Astrocyte (in vitro differentiated cells and primary cell): Measurements from ENCODE around the gene CTSE. TPM values are rescaled to one million over a fixed set of nuclear protein-coding genes. Genes with fewer than 3 reads are reported as not detected.

Source experiments
- DNase-seq: peaks from one replicate; pipeline ENCODE4 v3.0.0-alpha.2; 2010; ENCODE audit warnings: low read depth
- FAIRE-seq: peaks from 2 replicates; lab custom pipeline; 2011; peaks lifted over from hg19 to GRCh38; lab: Jason Lieb, UNC
- H2AFZ ChIP-seq: 2 replicates; pipeline ENCODE4 v1.6.0; 2012; ENCODE audit warnings: low read depth, low read length, inconsistent platforms
- H3K27ac ChIP-seq: 2 replicates; pipeline ENCODE4 v1.5.1; 2011; ENCODE audit warnings: low read depth, low read length, inconsistent platforms
- H3K27me3 ChIP-seq: 2 replicates; pipeline ENCODE4 v1.6.0; 2011; ENCODE audit warnings: low read length, inconsistent platforms; ENCODE audit not compliant: insufficient read depth
- H3K36me3 ChIP-seq: 2 replicates; pipeline ENCODE4 v1.5.1; 2011; ENCODE audit warnings: low read length, inconsistent platforms; ENCODE audit not compliant: insufficient read depth
- H3K4me1 ChIP-seq: 2 replicates; pipeline ENCODE4 v1.5.1; 2011; ENCODE audit warnings: low read length, inconsistent platforms; ENCODE audit not compliant: insufficient read depth
- H3K4me2 ChIP-seq: 2 replicates; pipeline ENCODE4 v1.6.0; 2012; ENCODE audit warnings: low read length, inconsistent platforms
- H3K4me3 ChIP-seq: 2 replicates; pipeline ENCODE4 v1.5.1; 2011; ENCODE audit warnings: low read depth, mild to moderate bottlenecking, low read length, inconsistent platforms; ENCODE audit not compliant: insufficient read depth
- H3K79me2 ChIP-seq: 2 replicates; pipeline ENCODE4 v1.6.0; 2012; ENCODE audit warnings: mild to moderate bottlenecking, low read length, inconsistent platforms; ENCODE audit not compliant: insufficient read depth
- H3K9ac ChIP-seq: 2 replicates; pipeline ENCODE4 v1.6.0; 2012; ENCODE audit warnings: mild to moderate bottlenecking, low read length, inconsistent platforms
- H3K9me3 ChIP-seq: 2 replicates; pipeline ENCODE4 v1.5.1; 2012; ENCODE audit warnings: low read depth, mild to moderate bottlenecking, low read length, inconsistent platforms; ENCODE audit not compliant: insufficient read depth
- H4K20me1 ChIP-seq: 2 replicates; pipeline ENCODE4 v1.6.0; 2012; ENCODE audit warnings: low read length, inconsistent platforms; ENCODE audit not compliant: insufficient read depth
- H3K27ac Mint-ChIP-seq: one replicate; pipeline ENCODE4 v1.8.0; 2021; ENCODE audit warnings: mild to moderate bottlenecking, mixed read lengths; ENCODE audit not compliant: unreplicated experiment
- H3K27me3 Mint-ChIP-seq: one replicate; pipeline ENCODE4 v1.8.0; 2021; ENCODE audit warnings: low read depth, mixed read lengths; ENCODE audit not compliant: unreplicated experiment
- H3K36me3 Mint-ChIP-seq: one replicate; pipeline ENCODE4 v1.8.0; 2021; ENCODE audit warnings: low read depth, mixed read lengths; ENCODE audit not compliant: unreplicated experiment
- H3K4me1 Mint-ChIP-seq: one replicate; pipeline ENCODE4 v1.8.0; 2021; ENCODE audit warnings: low read depth, mixed read lengths; ENCODE audit not compliant: unreplicated experiment
- H3K4me3 Mint-ChIP-seq: one replicate; pipeline ENCODE4 v1.8.0; 2021; ENCODE audit warnings: mild to moderate bottlenecking, moderate library complexity, mixed read lengths; ENCODE audit not compliant: unreplicated experiment
- H3K9me3 Mint-ChIP-seq: one replicate; pipeline ENCODE4 v1.8.0; 2021; ENCODE audit warnings: mild to moderate bottlenecking, mixed read lengths; ENCODE audit not compliant: unreplicated experiment
- EZH2 ChIP-seq: IDR thresholded peaks from 2 replicates; pipeline ENCODE4 v1.6.1; 2012; ENCODE audit warnings: mild to moderate bottlenecking, low read length, inconsistent platforms; ENCODE audit not compliant: insufficient read depth
- total RNA-seq: library from RNA; stranded (reverse); gene quantifications from 2 replicates; pipeline ENCODE4 v1.2.1, GENCODE V29; 2021
- TF ChIP-seq, protein P1 (sequence below): IDR thresholded peaks from 2 replicates; pipeline ENCODE4 v1.5.1; 2011; ENCODE audit warnings: low read depth, mild to moderate bottlenecking, inconsistent platforms, low read length, moderate library complexity; ENCODE audit not compliant: insufficient read depth

CTSE gene
- total RNA-seq, 1 donor from 2014 or later, result not detected

DNA sequence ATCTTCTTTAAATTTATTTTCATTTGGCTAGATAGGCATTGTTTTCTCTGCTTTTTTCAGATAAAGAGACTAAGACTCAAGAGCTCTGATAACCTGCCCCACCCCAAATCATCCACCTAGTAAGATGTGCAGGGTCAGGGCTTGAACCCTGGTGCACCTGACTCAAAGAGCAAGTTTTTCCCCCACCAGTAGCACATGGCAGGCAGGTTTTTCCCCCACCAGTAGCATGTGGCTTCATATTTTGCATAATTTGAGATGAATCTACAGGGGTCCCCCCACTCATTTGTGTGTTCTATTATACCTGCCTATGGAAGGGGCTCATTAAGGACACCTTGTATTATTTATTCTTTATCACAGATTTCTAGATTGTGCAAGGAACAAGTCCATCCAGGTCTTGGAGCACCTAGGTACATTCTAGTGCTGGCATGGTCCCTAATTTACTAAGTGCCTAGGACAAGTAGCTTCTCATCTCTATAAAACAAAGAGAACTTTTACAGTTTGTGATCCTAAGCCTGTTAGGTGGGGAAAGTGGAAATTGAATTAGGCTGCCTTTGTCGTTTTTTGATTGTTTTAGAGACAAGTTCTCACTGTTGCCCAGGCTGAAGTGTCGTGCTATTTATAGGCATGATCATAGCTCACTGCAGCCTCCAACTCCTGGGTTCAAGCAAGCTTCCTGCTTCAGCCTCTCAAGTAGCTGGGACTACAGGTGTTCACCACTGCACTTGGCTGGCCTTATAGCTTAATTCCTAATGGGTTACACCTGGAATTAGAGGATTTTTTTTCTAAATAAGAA lies 13.2 kb upstream of the CTSE start:
- no peaks in the 10 kb centered on the region for H4K20me1 ChIP-seq
- H3K4me1 ChIP-seq, result no peaks in the 10 kb centered on the region
- no peaks in the 10 kb centered on the region for H3K36me3 Mint-ChIP-seq
- H2AFZ ChIP-seq, result no peak overlapping the region
- H3K27me3 Mint-ChIP-seq, result peaks cover 55% of the 10 kb centered on the region
- H3K27me3 ChIP-seq, result peaks cover 56% of the 10 kb centered on the region
- peaks cover 4% of the 10 kb centered on the region for H3K4me1 Mint-ChIP-seq
- H3K27ac ChIP-seq, result no peak overlapping the region
- no peak overlapping the region for H3K4me2 ChIP-seq
- TF ChIP-seq EZH2, result no peak
- TF ChIP-seq, protein P1, sequence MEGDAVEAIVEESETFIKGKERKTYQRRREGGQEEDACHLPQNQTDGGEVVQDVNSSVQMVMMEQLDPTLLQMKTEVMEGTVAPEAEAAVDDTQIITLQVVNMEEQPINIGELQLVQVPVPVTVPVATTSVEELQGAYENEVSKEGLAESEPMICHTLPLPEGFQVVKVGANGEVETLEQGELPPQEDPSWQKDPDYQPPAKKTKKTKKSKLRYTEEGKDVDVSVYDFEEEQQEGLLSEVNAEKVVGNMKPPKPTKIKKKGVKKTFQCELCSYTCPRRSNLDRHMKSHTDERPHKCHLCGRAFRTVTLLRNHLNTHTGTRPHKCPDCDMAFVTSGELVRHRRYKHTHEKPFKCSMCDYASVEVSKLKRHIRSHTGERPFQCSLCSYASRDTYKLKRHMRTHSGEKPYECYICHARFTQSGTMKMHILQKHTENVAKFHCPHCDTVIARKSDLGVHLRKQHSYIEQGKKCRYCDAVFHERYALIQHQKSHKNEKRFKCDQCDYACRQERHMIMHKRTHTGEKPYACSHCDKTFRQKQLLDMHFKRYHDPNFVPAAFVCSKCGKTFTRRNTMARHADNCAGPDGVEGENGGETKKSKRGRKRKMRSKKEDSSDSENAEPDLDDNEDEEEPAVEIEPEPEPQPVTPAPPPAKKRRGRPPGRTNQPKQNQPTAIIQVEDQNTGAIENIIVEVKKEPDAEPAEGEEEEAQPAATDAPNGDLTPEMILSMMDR, result no peak
- H3K9ac ChIP-seq, result no peak overlapping the region
- FAIRE-seq, result no peak
- no peaks in the 10 kb centered on the region for H3K79me2 ChIP-seq
- no peak overlapping the region for H3K4me3 Mint-ChIP-seq
- H3K27ac Mint-ChIP-seq, result no peak overlapping the region
- peaks cover 15% of the 10 kb centered on the region for H3K9me3 Mint-ChIP-seq
- H3K4me3 ChIP-seq, result no peak overlapping the region
- H3K9me3 ChIP-seq, result no peaks in the 10 kb centered on the region
- DNase-seq, result no peak
- H3K36me3 ChIP-seq, result no peaks in the 10 kb centered on the region

DNA sequence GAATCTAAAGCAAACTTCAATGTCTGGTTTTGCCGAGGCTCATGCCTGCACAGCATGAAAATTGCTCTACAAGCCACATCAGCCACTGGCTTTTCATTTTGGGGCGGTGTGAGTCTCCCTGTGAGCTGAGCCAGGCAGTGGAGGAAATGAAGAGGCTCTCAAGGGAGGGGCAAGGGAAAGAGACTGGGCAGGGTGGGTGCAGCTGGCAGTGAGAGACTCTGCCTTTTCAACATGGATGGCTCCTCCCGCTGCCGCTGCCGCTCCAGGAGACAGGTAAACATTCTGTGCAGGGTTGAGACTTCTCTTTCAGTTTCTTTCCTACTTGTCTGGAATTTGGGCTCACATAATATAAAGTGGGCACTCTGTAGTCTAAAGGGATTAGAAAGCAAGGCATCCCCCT lies 11.3 kb upstream of the CTSE start:
- H3K9me3 ChIP-seq, result no peaks in the 10 kb centered on the region
- no peaks in the 10 kb centered on the region for H3K36me3 ChIP-seq
- H3K79me2 ChIP-seq, result no peaks in the 10 kb centered on the region
- no peak overlapping the region for H3K4me3 ChIP-seq
- Mint-ChIP-seq H3K4me1 (no peaks in the 10 kb centered on the region), H3K27ac (no peak overlapping the region), H3K9me3 (peaks cover 15% of the 10 kb centered on the region), H3K36me3 (no peaks in the 10 kb centered on the region), H3K4me3 (no peak overlapping the region), H3K27me3 (peaks cover 43% of the 10 kb centered on the region)
- no peak for TF ChIP-seq EZH2
- TF ChIP-seq, protein P1, result no peak
- H3K27me3 ChIP-seq, result peaks cover 41% of the 10 kb centered on the region
- FAIRE-seq, result no peak
- H3K4me1 ChIP-seq, result no peaks in the 10 kb centered on the region
- no peak for DNase-seq
- no peaks in the 10 kb centered on the region for H4K20me1 ChIP-seq
- no peak overlapping the region for H3K27ac ChIP-seq
- no peak overlapping the region for H2AFZ ChIP-seq
- H3K9ac ChIP-seq, result no peak overlapping the region
- no peak overlapping the region for H3K4me2 ChIP-seq
